ENCODE measurements around the gene TGFA. TPM values are rescaled to one million over a fixed set of nuclear protein-coding genes. Genes with fewer than 3 reads are reported as not detected.

The TGFA gene
- total and polyA plus RNA-seq, 10 of the 15 experiments (the other 5 are each of a cell fraction or from before 2014, with no cell fraction given), result 0.03 to 0.23 TPM; not detected in 8

DNA sequence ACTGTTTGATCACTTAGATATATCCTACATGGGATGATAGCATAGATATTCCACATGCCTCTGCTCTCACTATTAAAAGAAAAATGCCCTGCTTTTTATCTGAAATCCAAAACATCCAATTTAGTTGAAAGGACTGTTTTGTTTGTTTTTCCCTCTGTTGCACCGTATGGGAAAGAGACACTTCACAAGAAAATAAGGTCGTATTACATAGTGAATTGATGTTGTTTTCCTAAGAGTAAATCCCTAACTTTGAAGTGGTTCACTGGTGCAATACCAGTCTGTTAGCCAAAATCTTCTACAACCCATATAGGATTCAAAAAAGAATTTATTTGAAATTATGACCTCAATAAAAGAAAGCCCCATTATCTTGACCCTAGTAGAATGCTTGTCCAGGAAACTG, 18.1 kb downstream of the TGFA start:
- ATAC-seq (no peak), DNase-seq (ENCODE audit: low read depth, low spot score) (no peak), FAIRE-seq (no peak)
- POLR2A ChIA-PET, result no interaction called here
- Histone ChIP-seq H3K27me3 (replicated peaks in 1 of 2; ENCODE audit: control insufficient read depth in 2 of 2, insufficient read depth in 2 of 2, low read length in 1 of 2) (no peaks in the 10 kb centered on the region; a peak in 2 of 4 replicates), H3K36me3 (ENCODE audit: control insufficient read depth in 2 of 2, insufficient read depth in 2 of 2, low read length in 1 of 2) (no peaks in the 10 kb centered on the region), H3K27ac (ENCODE audit: control insufficient read depth, insufficient read depth) (no peak overlapping the region), H3K9me3 (replicated peaks; ENCODE audit: control insufficient read depth, insufficient read depth, low read length) (no peaks in the 10 kb centered on the region; the same call in 2 of the 3 replicates), H4K20me1 (ENCODE audit: control insufficient read depth, insufficient read depth) (no peaks in the 10 kb centered on the region), H3K4me2 (ENCODE audit: control insufficient read depth, insufficient read depth) (no peak overlapping the region), H2AFZ (ENCODE audit: control insufficient read depth, low read depth, low read length) (no peak overlapping the region), H3K79me2 (ENCODE audit: control insufficient read depth, insufficient read depth, low read length) (no peaks in the 10 kb centered on the region), H3K9ac (ENCODE audit: control insufficient read depth, insufficient read depth, low read length) (no peak overlapping the region), H3K4me3 (no peak overlapping the region), H3K4me1 (ENCODE audit: control insufficient read depth, insufficient read depth, low read length) (no peaks in the 10 kb centered on the region)
- SMC1A ChIA-PET (ENCODE audit: uncharacterized antibody, unreplicated experiment), result no interaction called here
- no TSS peak for BruUV-seq (replicated peaks)
- in situ Hi-C loops (cut with MboI) (no loop called here), intact Hi-C loops (cut with micrococcal nuclease; ENCODE audit: unreplicated experiment) (no loop called here)
- CTCF ChIA-PET, result no interaction called here
- RAD21 ChIA-PET (ENCODE audit: unreplicated experiment), result no interaction called here
- WGBS (ENCODE audit: insufficient coverage, insufficient replicate concordance, low lambda C conversion rate, missing lambda C conversion rate), result 3% methylated on average over 2 of the region's 2 CpGs
- TF ChIP-seq STAT3 (IDR thresholded peaks at IDR 0.05; ENCODE audit: low read depth, low read length) (no peak), JUND (IDR thresholded peaks at IDR 0.05; ENCODE audit: low read depth, low read length) (no peak), SPI1 (IDR thresholded peaks at IDR 0.05; ENCODE audit: borderline replicate concordance, insufficient read depth, low read depth, low read length) (no peak), CBFB (IDR thresholded peaks at IDR 0.05; ENCODE audit: low read depth) (no peak), MXI1 (IDR thresholded peaks at IDR 0.05; ENCODE audit: low read depth, low read length) (no peak), BACH1 (IDR thresholded peaks at IDR 0.05; ENCODE audit: borderline replicate concordance) (no peak), ZNF274 (IDR thresholded peaks at IDR 0.05; ENCODE audit: insufficient read depth, insufficient read length) (no peak), SIX5 (IDR thresholded peaks at IDR 0.05; ENCODE audit: low read depth, low read length, severe bottlenecking) (no peak), EED (IDR thresholded peaks at IDR 0.05; ENCODE audit: low read depth) (no peak), SMARCA5 (IDR thresholded peaks at IDR 0.05) (no peak), IKZF1 (conservative IDR thresholded peaks at IDR 0.05) (no peak), SIN3A (IDR thresholded peaks at IDR 0.05; ENCODE audit: low read depth, low read length) (no peak), CREM (IDR thresholded peaks at IDR 0.05; ENCODE audit: low read depth) (no peak)
- TF ChIP-seq, protein P1, sequence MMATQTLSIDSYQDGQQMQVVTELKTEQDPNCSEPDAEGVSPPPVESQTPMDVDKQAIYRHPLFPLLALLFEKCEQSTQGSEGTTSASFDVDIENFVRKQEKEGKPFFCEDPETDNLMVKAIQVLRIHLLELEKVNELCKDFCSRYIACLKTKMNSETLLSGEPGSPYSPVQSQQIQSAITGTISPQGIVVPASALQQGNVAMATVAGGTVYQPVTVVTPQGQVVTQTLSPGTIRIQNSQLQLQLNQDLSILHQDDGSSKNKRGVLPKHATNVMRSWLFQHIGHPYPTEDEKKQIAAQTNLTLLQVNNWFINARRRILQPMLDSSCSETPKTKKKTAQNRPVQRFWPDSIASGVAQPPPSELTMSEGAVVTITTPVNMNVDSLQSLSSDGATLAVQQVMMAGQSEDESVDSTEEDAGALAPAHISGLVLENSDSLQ (IDR thresholded peaks at IDR 0.05), result no peak
- TF ChIP-seq, protein P2, sequence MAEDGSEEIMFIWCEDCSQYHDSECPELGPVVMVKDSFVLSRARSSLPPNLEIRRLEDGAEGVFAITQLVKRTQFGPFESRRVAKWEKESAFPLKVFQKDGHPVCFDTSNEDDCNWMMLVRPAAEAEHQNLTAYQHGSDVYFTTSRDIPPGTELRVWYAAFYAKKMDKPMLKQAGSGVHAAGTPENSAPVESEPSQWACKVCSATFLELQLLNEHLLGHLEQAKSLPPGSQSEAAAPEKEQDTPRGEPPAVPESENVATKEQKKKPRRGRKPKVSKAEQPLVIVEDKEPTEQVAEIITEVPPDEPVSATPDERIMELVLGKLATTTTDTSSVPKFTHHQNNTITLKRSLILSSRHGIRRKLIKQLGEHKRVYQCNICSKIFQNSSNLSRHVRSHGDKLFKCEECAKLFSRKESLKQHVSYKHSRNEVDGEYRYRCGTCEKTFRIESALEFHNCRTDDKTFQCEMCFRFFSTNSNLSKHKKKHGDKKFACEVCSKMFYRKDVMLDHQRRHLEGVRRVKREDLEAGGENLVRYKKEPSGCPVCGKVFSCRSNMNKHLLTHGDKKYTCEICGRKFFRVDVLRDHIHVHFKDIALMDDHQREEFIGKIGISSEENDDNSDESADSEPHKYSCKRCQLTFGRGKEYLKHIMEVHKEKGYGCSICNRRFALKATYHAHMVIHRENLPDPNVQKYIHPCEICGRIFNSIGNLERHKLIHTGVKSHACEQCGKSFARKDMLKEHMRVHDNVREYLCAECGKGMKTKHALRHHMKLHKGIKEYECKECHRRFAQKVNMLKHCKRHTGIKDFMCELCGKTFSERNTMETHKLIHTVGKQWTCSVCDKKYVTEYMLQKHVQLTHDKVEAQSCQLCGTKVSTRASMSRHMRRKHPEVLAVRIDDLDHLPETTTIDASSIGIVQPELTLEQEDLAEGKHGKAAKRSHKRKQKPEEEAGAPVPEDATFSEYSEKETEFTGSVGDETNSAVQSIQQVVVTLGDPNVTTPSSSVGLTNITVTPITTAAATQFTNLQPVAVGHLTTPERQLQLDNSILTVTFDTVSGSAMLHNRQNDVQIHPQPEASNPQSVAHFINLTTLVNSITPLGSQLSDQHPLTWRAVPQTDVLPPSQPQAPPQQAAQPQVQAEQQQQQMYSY (CRISPR knock-in tag; IDR thresholded peaks at IDR 0.05), result no peak
- TF ChIP-seq, protein P3, sequence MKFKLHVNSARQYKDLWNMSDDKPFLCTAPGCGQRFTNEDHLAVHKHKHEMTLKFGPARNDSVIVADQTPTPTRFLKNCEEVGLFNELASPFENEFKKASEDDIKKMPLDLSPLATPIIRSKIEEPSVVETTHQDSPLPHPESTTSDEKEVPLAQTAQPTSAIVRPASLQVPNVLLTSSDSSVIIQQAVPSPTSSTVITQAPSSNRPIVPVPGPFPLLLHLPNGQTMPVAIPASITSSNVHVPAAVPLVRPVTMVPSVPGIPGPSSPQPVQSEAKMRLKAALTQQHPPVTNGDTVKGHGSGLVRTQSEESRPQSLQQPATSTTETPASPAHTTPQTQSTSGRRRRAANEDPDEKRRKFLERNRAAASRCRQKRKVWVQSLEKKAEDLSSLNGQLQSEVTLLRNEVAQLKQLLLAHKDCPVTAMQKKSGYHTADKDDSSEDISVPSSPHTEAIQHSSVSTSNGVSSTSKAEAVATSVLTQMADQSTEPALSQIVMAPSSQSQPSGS (IDR thresholded peaks at IDR 0.05; ENCODE audit: low read length), result no peak
- TF ChIP-seq, protein P4, sequence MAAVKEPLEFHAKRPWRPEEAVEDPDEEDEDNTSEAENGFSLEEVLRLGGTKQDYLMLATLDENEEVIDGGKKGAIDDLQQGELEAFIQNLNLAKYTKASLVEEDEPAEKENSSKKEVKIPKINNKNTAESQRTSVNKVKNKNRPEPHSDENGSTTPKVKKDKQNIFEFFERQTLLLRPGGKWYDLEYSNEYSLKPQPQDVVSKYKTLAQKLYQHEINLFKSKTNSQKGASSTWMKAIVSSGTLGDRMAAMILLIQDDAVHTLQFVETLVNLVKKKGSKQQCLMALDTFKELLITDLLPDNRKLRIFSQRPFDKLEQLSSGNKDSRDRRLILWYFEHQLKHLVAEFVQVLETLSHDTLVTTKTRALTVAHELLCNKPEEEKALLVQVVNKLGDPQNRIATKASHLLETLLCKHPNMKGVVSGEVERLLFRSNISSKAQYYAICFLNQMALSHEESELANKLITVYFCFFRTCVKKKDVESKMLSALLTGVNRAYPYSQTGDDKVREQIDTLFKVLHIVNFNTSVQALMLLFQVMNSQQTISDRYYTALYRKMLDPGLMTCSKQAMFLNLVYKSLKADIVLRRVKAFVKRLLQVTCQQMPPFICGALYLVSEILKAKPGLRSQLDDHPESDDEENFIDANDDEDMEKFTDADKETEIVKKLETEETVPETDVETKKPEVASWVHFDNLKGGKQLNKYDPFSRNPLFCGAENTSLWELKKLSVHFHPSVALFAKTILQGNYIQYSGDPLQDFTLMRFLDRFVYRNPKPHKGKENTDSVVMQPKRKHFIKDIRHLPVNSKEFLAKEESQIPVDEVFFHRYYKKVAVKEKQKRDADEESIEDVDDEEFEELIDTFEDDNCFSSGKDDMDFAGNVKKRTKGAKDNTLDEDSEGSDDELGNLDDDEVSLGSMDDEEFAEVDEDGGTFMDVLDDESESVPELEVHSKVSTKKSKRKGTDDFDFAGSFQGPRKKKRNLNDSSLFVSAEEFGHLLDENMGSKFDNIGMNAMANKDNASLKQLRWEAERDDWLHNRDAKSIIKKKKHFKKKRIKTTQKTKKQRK (IDR thresholded peaks at IDR 0.05; ENCODE audit: low read depth, low read length), result no peak
